ENCODE measurements around the gene HSD17B1. TPM values are rescaled to one million over a fixed set of nuclear protein-coding genes. Genes with fewer than 3 reads are reported as not detected.

Gene HSD17B1
- total and polyA plus RNA-seq, 2 donors (not counting 1 experiment from before 2014, with no cell fraction given) = 0.40 to 2.6 TPM

DNA sequence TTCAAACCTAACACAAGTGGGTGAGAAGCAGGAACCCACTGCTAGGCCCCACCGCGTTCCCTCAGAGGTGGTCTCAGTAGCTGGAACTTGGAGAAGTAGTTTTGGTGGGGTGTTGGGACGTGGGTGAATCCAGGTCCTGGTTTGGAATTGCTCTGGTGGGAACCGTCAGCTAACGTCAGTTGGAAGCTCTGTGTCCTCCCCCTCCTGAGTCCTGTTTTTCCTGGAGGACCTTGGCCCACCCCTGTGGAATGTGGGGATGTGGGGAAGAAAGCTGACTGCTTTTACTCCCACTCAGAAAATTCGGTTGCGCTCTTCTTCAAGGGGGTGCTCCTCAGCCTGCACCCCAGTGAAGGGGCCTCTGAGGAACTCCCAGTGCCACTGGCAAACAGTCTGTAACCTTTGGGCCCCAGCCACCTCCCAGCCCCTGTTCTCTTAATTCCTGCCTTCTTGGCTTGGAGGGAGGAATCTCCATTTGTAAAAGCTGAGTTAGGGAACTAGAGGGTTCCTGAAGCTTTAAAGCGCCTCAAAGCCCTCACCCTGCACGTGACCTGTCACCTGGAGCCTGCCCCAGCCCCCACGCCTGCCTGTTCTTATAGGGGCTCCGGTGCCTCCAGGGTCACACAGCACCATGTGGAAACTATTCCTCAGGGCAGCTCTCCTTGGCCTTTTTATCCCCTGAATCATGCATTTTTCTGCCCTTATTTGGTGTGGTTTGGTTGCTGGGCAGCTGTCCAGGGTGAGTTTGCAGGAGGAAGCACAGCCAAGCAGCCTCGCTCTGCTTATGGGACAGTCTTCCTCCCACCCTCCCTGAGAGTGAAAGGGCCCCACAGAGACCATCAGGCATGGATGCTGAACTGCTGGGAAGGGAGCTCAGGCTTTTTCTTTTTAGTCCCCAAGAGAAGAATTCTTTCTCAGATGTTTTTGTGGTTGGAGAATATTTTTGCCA lies 32.9 kb upstream of the HSD17B1 start:
- Histone ChIP-seq H4K20me1 (ENCODE audit: control insufficient read depth, extremely low read depth, insufficient read depth, low read length) (no peaks in the 10 kb centered on the region), H3K79me2 (ENCODE audit: control insufficient read depth, insufficient read depth, low read length) (no peaks in the 10 kb centered on the region), H2AFZ (ENCODE audit: low read length) (no peak overlapping the region), H3K4me1 (ENCODE audit: control insufficient read depth, extremely low read depth, insufficient read depth, low read length) (peaks cover 55% of the 10 kb centered on the region), H3K27me3 (ENCODE audit: control insufficient read depth, insufficient read depth, low read length) (no peaks in the 10 kb centered on the region), H3K9me3 (ENCODE audit: control insufficient read depth, insufficient read depth, low read depth, low read length) (no peaks in the 10 kb centered on the region), H3K36me3 (ENCODE audit: control insufficient read depth, insufficient read depth, low read length) (peaks cover 6% of the 10 kb centered on the region), H3K4me3 (replicated peaks in 1 of 4; ENCODE audit: control extremely low read depth in 1 of 4, insufficient read depth in 1 of 4, low read depth in 3 of 4, low read length in 4 of 4) (no peak overlapping the region), H3K27ac (ENCODE audit: insufficient read depth, low read length) (peak overlapping the region; percentile 97), H3K4me2 (ENCODE audit: extremely low read depth, insufficient read depth, low read length) (peak overlapping the region; percentile 60), H3K9ac (ENCODE audit: insufficient read depth, low read length) (peak overlapping the region; percentile 54)
- TF ChIP-seq CTCF (conservative IDR thresholded peaks at IDR 0.05 in 1 of 2, IDR thresholded peaks at IDR 0.05 in 1 of 2; ENCODE audit: low read depth in 1 of 2, low read length in 2 of 2) = no peak
- TF ChIP-seq EZH2 (IDR thresholded peaks at IDR 0.05; ENCODE audit: low read length, missing control alignments) = no peak
- peak; percentile 99 for DNase-seq (ENCODE audit: low read depth in 2 of 2)

- Histone ChIP-seq H3K9me3 (ENCODE audit: control insufficient read depth, insufficient read depth, low read depth, low read length) (no peaks in the 10 kb centered on the region), H3K27me3 (ENCODE audit: control insufficient read depth, insufficient read depth, low read length) (no peaks in the 10 kb centered on the region), H3K4me3 (replicated peaks in 1 of 4; ENCODE audit: control extremely low read depth in 1 of 4, insufficient read depth in 1 of 4, low read depth in 3 of 4, low read length in 4 of 4) (peak overlapping the region in 1 of 4 experiments; percentile 20), H3K27ac (ENCODE audit: insufficient read depth, low read length) (peak overlapping the region; percentile 97), H3K9ac (ENCODE audit: insufficient read depth, low read length) (peak overlapping the region; percentile 1), H2AFZ (ENCODE audit: low read length) (no peak overlapping the region), H3K36me3 (ENCODE audit: control insufficient read depth, insufficient read depth, low read length) (peaks cover 6% of the 10 kb centered on the region), H3K4me1 (ENCODE audit: control insufficient read depth, extremely low read depth, insufficient read depth, low read length) (peaks cover 57% of the 10 kb centered on the region), H4K20me1 (ENCODE audit: control insufficient read depth, extremely low read depth, insufficient read depth, low read length) (no peaks in the 10 kb centered on the region), H3K4me2 (ENCODE audit: extremely low read depth, insufficient read depth, low read length) (peak overlapping the region; percentile 42), H3K79me2 (ENCODE audit: control insufficient read depth, insufficient read depth, low read length) (no peaks in the 10 kb centered on the region)
- TF ChIP-seq EZH2 (IDR thresholded peaks at IDR 0.05; ENCODE audit: low read length, missing control alignments) (no peak), CTCF (conservative IDR thresholded peaks at IDR 0.05 in 1 of 2, IDR thresholded peaks at IDR 0.05 in 1 of 2; ENCODE audit: low read depth in 1 of 2, low read length in 2 of 2) (peak in 1 of 2 donors; percentile 14)
- DNase-seq (ENCODE audit: low read depth in 2 of 2) = no peak
Measured at GRCh38 chr17:42520540-42520951, 32.2 kb upstream of the HSD17B1 start.

DNA sequence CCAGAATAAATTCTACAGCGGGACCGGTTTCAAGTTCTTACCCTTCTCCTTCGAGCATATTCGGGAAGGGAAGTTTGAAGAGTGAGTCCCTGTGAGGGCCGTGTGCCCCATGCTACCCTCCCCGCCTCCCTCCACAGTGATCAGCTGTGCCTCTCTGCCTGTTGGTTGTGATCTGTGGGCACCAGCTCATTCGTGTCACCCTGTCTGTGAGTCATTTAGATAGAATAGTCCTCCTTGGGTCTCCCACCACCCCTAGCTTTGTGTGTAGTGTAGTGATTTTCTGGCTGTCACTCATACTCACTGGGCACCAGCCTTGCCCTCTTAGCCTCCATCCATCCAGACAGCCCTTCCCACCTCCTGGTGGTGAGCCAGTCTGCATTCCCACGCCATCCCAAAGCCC lies 31.7 kb upstream of the HSD17B1 start:
- peak in 1 of 2 donors; percentile 34 for DNase-seq (ENCODE audit: low read depth in 2 of 2)
- Histone ChIP-seq H3K27me3 (ENCODE audit: control insufficient read depth, insufficient read depth, low read length) (no peaks in the 10 kb centered on the region), H3K4me1 (ENCODE audit: control insufficient read depth, extremely low read depth, insufficient read depth, low read length) (peaks cover 57% of the 10 kb centered on the region), H4K20me1 (ENCODE audit: control insufficient read depth, extremely low read depth, insufficient read depth, low read length) (no peaks in the 10 kb centered on the region), H3K9me3 (ENCODE audit: control insufficient read depth, insufficient read depth, low read depth, low read length) (no peaks in the 10 kb centered on the region), H3K4me3 (replicated peaks in 1 of 4; ENCODE audit: control extremely low read depth in 1 of 4, insufficient read depth in 1 of 4, low read depth in 3 of 4, low read length in 4 of 4) (no peak overlapping the region), H3K4me2 (ENCODE audit: extremely low read depth, insufficient read depth, low read length) (peak overlapping the region; percentile 38), H3K27ac (ENCODE audit: insufficient read depth, low read length) (peak overlapping the region; percentile 97), H3K9ac (ENCODE audit: insufficient read depth, low read length) (peak overlapping the region; percentile 41), H2AFZ (ENCODE audit: low read length) (no peak overlapping the region), H3K79me2 (ENCODE audit: control insufficient read depth, insufficient read depth, low read length) (no peaks in the 10 kb centered on the region), H3K36me3 (ENCODE audit: control insufficient read depth, insufficient read depth, low read length) (peaks cover 6% of the 10 kb centered on the region)
- no peak for TF ChIP-seq CTCF (conservative IDR thresholded peaks at IDR 0.05 in 1 of 2, IDR thresholded peaks at IDR 0.05 in 1 of 2; ENCODE audit: low read depth in 1 of 2, low read length in 2 of 2)
- TF ChIP-seq EZH2 (IDR thresholded peaks at IDR 0.05; ENCODE audit: low read length, missing control alignments) = no peak

Data from fibroblast of lung (primary cell).